Measurements from ENCODE around the gene HPS4. TPM values are rescaled to one million over a fixed set of nuclear protein-coding genes. Genes with fewer than 3 reads are reported as not detected.
"Not testable (repeated sequence)": the region's sequence is repeated elsewhere in the genome, so short reads cannot be mapped to it uniquely, and the experiment has no call there.

The HPS4 gene
- total RNA-seq, 1 experiment from 2014 or later = 43.8 TPM

DNA sequence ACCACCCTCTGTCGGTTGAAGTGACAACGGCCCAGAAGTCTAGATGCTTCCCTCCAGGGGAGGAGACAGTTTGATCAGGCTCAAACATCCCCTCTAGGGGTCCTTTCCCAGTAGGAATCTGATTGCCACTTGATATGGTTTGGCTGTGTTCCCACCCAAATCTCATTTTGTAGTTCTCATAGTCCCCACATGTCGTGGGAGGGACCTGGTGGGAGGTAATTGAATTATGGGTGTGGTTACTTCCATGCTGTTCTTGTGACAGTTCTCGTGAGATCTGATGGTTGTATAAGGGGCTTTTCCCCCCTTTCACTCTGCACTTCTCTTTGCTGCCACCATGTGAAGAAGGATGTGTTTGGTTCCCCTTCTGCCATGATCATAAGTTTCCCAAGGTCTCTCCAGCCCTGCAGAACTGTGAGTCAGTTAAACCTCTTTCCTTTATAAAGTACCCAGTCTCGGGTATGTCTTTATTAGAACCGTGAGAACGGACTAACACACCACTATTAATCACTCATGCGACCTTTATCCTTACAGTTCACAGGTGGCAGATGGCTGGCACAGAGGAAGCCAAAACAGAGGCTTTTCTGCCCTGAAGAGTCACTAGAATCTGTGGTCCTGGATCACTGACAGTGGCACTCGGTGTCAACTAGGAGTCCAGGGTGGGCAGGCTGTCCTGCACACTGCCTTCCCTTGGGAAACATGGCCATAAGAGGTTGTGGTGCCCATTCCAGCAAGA, 33.0 kb downstream of the HPS4 start:
- in situ Hi-C loops (cut with HindIII; ENCODE audit: low pct_unique_long_range_greater_than_20kb, low sequenced_read_pairs) = no loop called here
- no peak for DNase-seq (ENCODE audit: low read depth)

DNA sequence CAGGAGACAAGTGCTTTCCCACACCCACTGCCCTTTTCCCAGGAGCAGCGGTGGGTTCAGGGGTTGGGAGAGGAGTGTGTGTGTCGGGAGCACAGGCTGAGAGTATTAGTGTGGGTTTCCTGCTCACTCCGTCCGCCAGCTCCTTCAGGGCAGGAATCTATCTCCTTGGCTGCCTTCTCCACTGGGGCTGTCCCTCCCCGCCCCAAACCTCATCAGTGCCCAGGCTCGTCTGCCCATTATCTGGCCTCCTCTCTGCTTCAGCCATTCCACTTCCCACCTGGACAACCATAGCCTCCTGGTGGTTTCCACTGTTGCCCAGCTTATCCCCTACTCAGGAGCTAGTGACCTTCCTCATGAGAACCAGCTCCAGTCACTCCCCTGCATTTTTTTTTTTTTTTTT, 34.6 kb downstream of the HPS4 start:
- in situ Hi-C loops (cut with HindIII; ENCODE audit: low pct_unique_long_range_greater_than_20kb, low sequenced_read_pairs) = no loop called here
- no peak for DNase-seq (ENCODE audit: low read depth)

DNA sequence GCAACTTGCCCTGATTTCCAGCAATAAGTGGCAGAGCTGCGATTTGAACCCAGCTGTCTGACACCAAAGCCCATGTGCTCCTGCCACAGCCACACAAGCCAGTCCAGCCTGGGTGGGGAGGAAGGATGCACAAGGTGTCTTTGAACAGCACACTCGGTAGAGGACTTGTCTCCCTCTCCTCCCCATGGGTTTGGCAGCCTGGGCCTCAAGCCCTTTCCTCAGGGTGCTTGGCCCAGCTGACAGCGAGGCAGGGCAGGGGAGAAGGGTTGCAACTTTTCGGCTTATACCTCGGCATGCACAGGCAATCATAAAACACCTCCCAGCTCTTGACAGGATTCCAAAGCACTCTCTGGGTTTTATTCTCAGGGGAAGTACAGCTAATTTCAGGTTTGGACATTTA, 35.2 kb downstream of the HPS4 start:
- no peak for DNase-seq (ENCODE audit: low read depth)
- in situ Hi-C loops (cut with HindIII; ENCODE audit: low pct_unique_long_range_greater_than_20kb, low sequenced_read_pairs) = no loop called here

DNA sequence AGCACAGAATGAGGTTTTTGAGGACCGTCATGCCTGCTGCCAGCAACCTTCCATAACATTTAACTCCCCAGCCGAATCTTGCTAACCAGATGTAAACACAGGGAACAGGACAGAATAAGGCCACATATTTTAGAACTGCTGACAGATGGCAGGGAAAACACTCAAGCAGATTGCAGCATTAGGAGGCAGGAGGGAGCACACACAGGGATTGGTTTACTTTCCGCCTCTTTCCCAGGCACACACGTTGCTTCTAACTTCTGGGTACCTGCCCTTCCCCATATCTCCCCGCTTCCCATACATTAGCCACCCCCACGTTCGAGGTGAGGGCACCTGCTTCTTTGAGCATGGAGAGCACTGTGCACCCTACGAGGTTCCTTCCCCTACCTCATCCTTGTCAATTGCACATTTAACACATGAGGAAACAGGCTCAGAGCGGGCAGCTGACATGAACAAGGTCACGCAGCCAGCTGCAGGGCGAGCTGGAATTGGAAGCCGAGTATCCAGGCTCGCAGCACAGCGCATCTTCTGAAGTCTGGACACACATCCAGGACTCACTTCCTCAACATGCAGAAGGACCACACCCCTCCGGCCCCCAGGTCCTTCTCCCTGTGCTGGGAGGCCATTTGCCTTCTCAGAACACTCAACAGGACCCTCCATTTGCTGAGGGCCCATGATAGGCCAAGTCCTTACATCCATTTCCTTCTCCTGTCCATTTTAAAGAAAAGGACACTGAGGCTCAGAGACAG, 35.8 kb downstream of the HPS4 start:
- in situ Hi-C loops (cut with HindIII; ENCODE audit: low pct_unique_long_range_greater_than_20kb, low sequenced_read_pairs) = no loop called here
- DNase-seq (ENCODE audit: low read depth) = no peak

DNA sequence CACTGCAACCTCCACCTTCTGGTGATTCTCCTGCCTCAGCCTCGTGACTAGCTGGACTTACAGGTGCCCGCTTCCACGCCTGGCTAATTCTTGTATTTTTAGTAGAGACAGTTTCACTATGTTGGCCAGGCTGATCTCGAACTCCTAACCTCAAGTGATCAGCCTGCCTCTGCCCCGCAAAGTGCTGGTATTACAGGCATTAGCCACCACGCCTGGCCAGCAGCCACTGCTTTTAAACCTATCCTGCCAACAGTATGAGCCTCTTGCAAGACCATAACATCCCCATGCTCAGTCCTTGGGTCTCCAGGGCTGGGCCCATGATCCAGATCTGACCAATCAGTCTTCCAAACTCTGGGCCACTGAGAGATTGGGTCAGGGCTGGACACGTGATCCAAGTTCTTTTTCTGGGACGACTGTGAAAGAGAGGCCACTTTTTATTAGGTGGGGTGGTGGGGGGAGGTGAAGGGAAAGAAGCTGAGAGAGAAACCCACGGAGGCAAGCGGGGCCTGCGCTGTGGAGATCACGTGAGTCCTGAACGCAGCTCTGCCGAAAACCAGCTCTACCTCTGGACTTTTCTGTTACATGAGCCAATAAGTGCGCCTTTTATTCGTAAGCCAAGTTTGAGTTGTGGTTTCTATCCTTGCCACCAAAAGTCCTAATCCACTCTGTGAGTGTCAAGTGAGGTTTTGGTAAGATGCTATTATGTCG, 36.6 kb downstream of the HPS4 start:
- DNase-seq (ENCODE audit: low read depth) = no peak
- in situ Hi-C loops (cut with HindIII; ENCODE audit: low pct_unique_long_range_greater_than_20kb, low sequenced_read_pairs) = no loop called here

DNA sequence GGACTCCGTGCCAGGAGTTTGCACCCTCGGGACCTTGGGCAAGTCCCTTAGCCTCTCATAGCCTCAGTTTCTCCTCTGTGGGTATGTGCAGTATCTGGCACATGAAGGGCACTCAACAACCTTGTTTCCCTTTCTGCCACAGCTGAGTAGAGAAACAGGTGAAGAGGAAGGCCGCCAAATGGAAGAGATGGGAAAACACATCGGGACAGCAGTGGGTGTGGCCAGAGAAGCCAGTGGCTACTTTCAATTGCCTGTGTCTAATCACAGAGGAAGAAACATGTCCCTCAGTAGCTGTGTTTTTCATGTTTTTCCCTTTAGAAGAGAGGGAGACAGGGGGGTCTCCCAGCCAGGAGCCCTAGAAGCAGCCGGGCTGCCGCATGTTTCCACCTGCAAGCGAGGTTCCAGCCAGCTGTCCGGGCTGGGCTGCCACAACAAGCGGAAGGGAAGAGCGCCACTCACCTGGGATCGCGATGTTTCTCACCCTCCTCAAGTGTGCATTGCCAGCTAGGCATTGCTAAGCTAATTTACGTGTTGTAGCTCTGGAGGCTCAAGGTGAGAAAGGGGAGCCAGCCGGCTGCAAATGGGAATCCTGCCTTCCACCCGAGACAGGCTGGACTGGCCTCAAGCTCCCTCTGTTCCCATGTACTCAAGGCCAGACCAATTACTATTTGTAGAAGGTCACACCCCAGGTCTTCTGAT, 37.9 kb downstream of the HPS4 start:
- in situ Hi-C loops (cut with HindIII; ENCODE audit: low pct_unique_long_range_greater_than_20kb, low sequenced_read_pairs) = no loop called here
- DNase-seq (ENCODE audit: low read depth) = no peak

DNA sequence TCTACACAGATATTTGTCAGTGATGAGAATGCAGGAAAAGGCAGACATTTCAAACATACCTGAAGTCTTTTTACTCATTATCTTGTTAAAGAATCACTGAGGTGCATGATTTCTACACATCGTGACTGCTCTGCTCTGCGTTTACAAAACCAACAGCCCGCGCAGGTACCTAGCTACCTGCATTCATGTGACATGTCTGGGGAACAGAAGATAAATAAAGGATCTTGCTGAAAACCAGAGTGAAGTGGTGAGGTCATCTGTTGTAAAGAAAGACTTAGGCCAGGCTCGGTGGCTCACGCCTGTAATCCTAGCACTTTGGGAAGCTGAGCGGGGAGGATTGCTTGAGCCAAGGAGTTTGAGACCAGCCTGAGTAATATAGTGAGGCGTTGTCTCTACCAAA, 38.8 kb downstream of the HPS4 start:
- no peak for DNase-seq (ENCODE audit: low read depth)
- in situ Hi-C loops (cut with HindIII; ENCODE audit: low pct_unique_long_range_greater_than_20kb, low sequenced_read_pairs) = no loop called here

DNA sequence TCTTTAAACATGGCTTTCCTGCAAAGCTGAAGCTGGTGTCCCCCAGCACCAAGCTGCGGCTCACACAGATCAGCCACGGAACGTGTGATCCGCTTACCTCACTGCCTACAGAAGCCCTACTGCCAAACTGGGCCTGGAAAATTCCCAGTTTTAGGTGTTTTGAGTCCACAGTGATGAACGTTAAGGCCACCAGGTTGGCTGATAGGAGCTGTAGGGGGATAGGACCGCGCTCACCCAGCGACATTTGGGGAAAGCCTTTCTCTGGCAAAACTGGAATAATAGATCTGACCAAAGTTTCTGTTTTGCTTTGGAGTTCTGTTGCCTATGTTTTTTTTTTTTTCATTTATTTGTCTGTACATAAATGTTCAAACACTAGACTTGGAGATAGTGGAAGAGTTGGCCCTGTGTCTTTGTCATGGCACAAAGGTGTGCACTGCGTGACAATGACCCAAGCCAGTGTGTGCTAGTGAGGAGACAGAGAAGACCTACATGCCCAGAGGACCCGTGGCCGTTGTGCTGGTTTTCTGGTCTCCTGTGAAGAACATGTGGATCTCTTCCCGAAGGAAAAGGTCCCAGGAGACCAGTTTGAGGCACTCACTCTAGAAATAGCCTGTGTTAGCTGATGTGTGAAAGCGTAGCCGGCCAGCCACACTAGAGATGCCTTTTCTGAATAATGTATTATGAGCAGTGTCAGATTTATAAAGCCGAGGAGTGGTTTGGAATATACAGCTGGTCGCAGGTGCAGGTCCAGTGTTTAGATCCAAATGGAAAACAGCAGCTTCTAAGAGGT, 39.5 kb downstream of the HPS4 start:
- in situ Hi-C loops (cut with HindIII; ENCODE audit: low pct_unique_long_range_greater_than_20kb, low sequenced_read_pairs) = no loop called here
- DNase-seq (ENCODE audit: low read depth) = no peak

DNA sequence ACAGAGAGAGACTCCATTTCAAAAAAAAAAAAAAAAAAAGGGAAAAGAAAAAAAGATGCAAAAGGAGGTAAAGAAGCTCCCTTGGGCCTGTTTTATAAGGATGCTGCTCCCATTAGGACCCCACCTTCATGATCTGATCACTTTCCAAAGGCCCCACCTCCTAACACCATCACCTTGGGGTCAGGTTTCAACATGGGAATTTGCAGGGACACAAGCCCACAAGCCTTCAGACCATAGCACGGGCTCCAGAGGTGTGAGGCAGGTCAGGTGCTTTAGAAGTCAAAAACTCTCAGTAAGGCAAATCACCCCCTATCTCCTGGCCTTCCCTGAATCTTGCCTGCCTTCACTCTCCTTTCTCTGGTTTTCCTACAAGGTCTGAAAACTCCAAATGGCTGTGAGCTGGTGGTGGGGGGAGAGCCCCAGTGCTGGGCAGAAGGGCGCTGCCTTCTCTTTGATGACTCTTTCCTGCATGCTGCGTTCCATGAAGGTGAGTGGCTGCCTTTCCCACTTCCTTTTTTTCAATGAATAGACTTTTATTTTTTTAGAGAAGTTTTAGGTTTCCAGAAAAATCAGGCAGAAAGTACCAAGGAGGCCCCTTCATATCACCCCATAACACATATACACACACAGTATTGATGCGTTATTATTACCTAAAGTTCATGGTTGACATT, 41.4 kb downstream of the HPS4 start:
- no peak for DNase-seq (ENCODE audit: low read depth)
- in situ Hi-C loops (cut with HindIII; ENCODE audit: low pct_unique_long_range_greater_than_20kb, low sequenced_read_pairs) = no loop called here

DNA sequence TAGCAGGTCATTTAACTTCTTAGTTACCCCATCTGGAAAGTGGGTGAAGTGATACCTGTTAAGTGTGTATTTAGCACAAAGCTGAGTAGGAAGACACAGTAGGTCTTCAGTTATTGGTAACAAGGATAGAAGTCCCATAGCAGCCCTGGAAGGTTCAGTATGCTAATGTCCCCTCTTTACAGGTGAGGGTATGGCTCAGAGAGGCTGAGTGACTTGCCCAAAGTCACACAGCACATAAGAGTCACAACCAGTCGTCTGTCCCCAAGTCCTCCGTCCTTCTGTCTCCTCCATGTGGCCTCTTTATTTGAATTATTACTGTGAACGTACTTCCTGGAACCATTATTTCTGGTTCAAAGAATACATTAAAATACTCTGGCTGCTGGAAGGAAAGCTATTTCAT, 44.0 kb downstream of the HPS4 start:
- in situ Hi-C loops (cut with HindIII; ENCODE audit: low pct_unique_long_range_greater_than_20kb, low sequenced_read_pairs) = no loop called here
- no peak for DNase-seq (ENCODE audit: low read depth)

DNA sequence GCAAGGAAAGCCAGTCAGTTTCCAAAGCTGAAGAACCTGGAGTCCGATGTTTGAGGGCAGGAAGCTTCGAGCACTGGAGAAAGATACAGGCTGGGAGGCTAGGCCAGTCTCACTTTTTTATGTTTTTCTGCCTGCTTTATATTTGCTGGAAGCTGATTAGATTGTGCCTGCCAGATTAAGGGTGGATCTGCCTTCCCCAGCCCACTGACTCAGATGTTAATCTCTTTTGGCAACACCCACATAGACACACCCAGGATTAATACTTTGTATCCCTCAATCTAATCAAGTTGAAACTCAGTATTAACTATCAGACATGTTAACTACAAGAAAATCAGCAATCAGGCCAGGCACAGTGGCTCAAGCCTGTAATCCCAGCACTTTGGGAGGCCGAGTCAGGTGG, 44.8 kb downstream of the HPS4 start:
- in situ Hi-C loops (cut with HindIII; ENCODE audit: low pct_unique_long_range_greater_than_20kb, low sequenced_read_pairs); DNase-seq (ENCODE audit: low read depth): not testable (repeated sequence)

DNA sequence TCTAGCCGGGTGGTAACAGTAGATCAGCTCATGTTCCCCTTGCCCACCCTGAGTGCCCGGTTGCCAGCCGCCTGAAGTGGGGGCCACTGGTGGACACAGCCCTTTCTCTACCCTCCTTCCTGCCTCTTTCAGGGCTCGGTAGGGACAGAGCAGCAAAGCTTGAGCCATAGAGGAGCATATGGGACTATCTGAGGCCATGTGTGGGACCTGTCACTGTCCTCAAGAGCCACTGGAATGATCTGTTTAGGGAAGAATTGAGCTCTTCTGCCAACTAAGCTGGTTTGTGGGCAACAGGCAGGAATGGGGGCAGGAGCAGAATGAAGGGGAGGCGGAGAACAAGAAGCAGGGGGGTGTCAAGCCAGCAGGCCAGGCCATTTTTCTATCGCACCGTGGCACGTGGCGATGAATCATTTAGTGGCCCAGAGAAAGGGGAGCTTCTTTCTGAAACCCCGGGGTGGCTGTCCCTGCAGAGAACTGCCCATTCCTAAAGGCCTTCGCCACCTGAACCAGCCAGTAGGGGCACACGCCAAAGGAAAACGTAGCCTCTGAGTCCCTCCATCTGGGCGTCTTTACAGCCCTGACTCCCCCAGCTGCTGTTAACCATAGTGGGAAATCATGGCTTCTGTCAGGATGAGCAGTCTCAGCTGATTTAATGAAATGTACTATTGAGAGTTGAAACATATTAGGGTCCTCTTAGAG, 45.7 kb downstream of the HPS4 start:
- DNase-seq (ENCODE audit: low read depth) = no peak
- in situ Hi-C loops (cut with HindIII; ENCODE audit: low pct_unique_long_range_greater_than_20kb, low sequenced_read_pairs) = no loop called here

DNA sequence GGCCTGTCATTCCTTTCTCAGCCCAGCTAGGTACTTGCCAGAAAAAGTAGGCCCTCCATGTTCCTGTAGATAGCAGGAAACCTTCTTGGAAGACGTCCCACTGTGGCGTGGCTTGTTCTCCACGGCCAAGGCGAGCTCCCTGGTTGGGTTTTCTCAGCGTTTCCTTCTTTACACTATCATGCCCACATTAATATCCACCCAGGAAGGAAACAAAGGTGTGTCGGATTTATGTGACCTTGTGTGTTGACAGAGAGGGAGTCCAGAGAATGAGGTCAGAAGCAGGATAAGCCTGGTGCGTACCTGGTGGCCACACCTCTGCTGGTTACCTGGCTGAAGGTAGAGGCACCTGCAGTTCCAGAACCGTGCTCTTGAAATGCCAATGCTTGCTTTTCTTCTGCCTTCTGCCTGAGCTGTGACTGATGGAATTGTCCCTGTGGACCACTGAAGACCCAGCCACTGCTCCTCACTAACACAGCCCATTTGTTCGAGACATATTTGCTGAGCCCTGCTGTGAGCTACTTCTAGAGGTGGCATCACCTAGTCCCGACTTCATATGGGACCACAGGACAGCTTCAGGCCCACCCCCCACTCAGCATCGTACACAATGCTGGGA, 46.6 kb downstream of the HPS4 start:
- in situ Hi-C loops (cut with HindIII; ENCODE audit: low pct_unique_long_range_greater_than_20kb, low sequenced_read_pairs) = no loop called here
- DNase-seq (ENCODE audit: low read depth) = no peak

DNA sequence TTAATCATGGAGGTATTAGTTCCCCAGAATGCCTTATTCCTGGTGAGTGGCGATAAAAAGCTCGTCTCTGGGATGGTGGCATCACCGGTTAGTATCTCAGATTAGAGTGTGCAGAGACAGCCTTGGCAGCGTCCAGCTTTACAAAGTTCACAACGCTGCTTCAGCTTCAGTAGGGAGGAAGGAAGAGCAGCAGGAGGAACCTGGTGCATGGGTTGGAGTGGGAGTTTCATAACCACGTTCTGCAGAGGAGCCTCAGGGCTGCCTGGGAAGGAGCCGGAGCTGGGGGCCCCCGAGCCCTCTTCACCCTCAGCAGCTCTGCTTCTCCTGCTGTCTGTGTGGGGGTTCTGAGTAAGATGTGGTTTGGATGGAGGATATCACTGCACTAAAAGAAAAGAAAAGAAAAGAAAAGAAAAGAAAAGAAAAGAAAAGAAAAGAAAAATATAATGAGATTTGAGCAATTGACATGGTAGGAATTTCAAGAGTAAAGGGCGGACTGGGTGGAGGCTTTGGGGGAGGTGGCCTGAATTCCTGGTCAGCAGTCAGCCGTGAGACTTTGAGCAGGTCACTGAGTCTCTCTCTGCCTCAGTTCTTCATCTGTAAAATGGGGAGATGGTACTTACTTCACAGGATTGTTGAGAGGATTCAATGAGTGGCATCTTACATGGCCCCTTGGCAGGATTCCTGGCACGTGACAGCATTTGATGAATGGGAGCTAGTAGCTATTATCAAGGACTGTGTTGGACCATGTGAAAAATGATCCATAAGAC, 48.1 kb downstream of the HPS4 start:
- DNase-seq (ENCODE audit: low read depth) = no peak
- in situ Hi-C loops (cut with HindIII; ENCODE audit: low pct_unique_long_range_greater_than_20kb, low sequenced_read_pairs) = no loop called here

DNA sequence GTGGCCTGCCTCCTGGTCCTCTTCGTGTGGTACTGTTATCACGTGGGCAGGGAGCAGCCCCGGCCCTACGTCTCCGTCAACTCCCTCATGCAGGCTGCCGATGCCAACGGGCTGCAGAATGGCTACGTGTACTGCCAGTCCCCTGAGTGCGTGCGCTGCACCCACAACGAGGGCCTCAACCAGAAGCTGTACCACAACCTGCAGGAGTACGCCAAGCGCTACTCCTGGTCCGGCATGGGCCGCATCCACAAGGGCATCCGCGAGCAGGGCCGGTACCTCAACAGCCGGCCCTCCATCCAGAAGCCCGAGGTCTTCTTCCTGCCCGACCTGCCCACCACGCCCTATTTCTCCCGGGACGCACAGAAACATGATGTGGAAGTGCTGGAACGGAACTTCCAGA, 49.8 kb downstream of the HPS4 start:
- in situ Hi-C loops (cut with HindIII; ENCODE audit: low pct_unique_long_range_greater_than_20kb, low sequenced_read_pairs) = no loop called here

More for the DNA sequence above, 49.8 kb downstream of the HPS4 start:
- DNase-seq (ENCODE audit: low read depth) = no peak

All from Caki2 (cell line).